Ishikawa (cell line): Measurements from ENCODE around the gene NUMA1.

Source experiments
- CEBPB ChIP-seq: IDR thresholded peaks from 2 replicates; pipeline ENCODE4 v1.6.1; 2012
- CREB1 ChIP-seq: IDR thresholded peaks from 2 replicates; pipeline ENCODE4 v1.6.1; 2012; ENCODE audit warnings: low read depth
- EGR1 ChIP-seq: IDR thresholded peaks from 2 replicates; pipeline ENCODE4 v1.6.1; 2012
- EP300 ChIP-seq: IDR thresholded peaks from 2 replicates; pipeline ENCODE4 v1.6.1; 2012; ENCODE audit warnings: borderline replicate concordance
- FOXM1 ChIP-seq: IDR thresholded peaks from 2 replicates; pipeline ENCODE4 v1.6.1; 2012; ENCODE audit warnings: low read depth, borderline replicate concordance
- NFIC ChIP-seq: IDR thresholded peaks from 2 replicates; pipeline ENCODE4 v1.6.1; 2012
- RAD21 ChIP-seq: IDR thresholded peaks from 2 replicates; pipeline ENCODE4 v1.6.1; 2012; ENCODE audit warnings: low read depth
- TAF1 ChIP-seq: IDR thresholded peaks from 2 replicates; pipeline ENCODE4 v1.6.1; 2012; ENCODE audit warnings: low read depth, mild to moderate bottlenecking
- TCF12 ChIP-seq: IDR thresholded peaks from 2 replicates; pipeline ENCODE4 v1.6.1; 2012; ENCODE audit warnings: low read depth
- TEAD4 ChIP-seq: IDR thresholded peaks from 2 replicates; pipeline ENCODE4 v1.6.1; 2012
- YY1 ChIP-seq: IDR thresholded peaks from 2 replicates; pipeline ENCODE4 v1.6.1; 2012; ENCODE audit warnings: low read depth
- ZBTB7A ChIP-seq: IDR thresholded peaks from 2 replicates; pipeline ENCODE4 v1.6.1; 2012; ENCODE audit warnings: low read depth
- TF ChIP-seq, protein P1 (sequence below): IDR thresholded peaks from 2 replicates; pipeline ENCODE4 v1.6.1; 2012
- TF ChIP-seq, protein P2 (sequence below): IDR thresholded peaks from 2 replicates; pipeline ENCODE4 v1.6.1; 2012; ENCODE audit warnings: low read depth, mild to moderate bottlenecking
- TF ChIP-seq, protein P3 (sequence below): IDR thresholded peaks from 2 replicates; pipeline ENCODE4 v1.6.1; 2012

NUMA1 gene

DNA sequence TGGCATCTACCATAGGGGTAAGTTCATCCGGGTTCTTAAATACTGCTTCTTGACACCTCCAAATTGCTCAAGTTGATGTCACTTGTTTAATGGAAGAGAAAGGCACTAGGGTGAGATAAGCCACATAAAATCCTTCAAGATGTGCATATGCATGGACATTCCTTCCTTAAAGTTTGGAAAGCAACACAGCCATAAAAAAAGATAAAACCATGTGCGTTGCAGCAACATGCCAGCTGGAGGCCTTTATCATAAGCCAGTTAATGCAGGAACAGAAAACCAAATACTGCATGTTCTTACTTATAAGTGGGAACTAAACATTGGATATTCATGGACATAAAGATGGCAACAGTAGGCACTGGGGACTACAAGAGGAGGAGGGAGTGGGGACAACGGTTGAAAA, 89.6 kb downstream of the NUMA1 start:
- TF ChIP-seq EGR1 (no peak), CREB1 (no peak), YY1 (no peak), TAF1 (no peak), TEAD4 (no peak), FOXM1 (no peak), TCF12 (no peak), NFIC (no peak), CEBPB (no peak), EP300 (no peak), ZBTB7A (no peak), RAD21 (no peak)
- TF ChIP-seq, protein P1, sequence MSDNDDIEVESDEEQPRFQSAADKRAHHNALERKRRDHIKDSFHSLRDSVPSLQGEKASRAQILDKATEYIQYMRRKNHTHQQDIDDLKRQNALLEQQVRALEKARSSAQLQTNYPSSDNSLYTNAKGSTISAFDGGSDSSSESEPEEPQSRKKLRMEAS = no peak
- TF ChIP-seq, protein P2, sequence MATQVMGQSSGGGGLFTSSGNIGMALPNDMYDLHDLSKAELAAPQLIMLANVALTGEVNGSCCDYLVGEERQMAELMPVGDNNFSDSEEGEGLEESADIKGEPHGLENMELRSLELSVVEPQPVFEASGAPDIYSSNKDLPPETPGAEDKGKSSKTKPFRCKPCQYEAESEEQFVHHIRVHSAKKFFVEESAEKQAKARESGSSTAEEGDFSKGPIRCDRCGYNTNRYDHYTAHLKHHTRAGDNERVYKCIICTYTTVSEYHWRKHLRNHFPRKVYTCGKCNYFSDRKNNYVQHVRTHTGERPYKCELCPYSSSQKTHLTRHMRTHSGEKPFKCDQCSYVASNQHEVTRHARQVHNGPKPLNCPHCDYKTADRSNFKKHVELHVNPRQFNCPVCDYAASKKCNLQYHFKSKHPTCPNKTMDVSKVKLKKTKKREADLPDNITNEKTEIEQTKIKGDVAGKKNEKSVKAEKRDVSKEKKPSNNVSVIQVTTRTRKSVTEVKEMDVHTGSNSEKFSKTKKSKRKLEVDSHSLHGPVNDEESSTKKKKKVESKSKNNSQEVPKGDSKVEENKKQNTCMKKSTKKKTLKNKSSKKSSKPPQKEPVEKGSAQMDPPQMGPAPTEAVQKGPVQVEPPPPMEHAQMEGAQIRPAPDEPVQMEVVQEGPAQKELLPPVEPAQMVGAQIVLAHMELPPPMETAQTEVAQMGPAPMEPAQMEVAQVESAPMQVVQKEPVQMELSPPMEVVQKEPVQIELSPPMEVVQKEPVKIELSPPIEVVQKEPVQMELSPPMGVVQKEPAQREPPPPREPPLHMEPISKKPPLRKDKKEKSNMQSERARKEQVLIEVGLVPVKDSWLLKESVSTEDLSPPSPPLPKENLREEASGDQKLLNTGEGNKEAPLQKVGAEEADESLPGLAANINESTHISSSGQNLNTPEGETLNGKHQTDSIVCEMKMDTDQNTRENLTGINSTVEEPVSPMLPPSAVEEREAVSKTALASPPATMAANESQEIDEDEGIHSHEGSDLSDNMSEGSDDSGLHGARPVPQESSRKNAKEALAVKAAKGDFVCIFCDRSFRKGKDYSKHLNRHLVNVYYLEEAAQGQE = no peak
- TF ChIP-seq, protein P3, sequence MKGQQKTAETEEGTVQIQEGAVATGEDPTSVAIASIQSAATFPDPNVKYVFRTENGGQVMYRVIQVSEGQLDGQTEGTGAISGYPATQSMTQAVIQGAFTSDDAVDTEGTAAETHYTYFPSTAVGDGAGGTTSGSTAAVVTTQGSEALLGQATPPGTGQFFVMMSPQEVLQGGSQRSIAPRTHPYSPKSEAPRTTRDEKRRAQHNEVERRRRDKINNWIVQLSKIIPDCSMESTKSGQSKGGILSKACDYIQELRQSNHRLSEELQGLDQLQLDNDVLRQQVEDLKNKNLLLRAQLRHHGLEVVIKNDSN = no peak

DNA sequence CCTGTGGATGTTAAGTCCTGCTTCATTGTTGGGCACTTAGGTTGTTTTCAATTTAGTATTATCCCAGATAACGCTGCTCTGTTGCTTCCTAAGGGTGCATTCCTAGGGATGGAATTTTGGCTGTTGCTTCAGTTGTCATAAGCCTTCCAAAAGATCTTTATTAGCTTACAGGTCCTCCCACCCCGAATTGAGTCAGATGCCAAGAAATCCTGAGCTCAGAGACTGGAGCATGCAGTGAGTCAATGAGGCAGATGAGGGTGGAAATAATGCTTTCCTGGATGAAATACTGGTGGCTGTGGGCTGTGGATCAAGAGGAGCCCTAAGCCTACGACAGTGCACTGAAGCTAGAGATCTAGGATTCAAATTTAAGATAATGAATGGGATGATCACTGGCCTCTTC, 92.3 kb downstream of the NUMA1 start:
- TF ChIP-seq, protein P1 = no peak
- TF ChIP-seq TAF1 (no peak), TCF12 (no peak), YY1 (no peak), ZBTB7A (no peak), CEBPB (no peak), NFIC (no peak), RAD21 (no peak)
- TF ChIP-seq, protein P3 = no peak

DNA sequence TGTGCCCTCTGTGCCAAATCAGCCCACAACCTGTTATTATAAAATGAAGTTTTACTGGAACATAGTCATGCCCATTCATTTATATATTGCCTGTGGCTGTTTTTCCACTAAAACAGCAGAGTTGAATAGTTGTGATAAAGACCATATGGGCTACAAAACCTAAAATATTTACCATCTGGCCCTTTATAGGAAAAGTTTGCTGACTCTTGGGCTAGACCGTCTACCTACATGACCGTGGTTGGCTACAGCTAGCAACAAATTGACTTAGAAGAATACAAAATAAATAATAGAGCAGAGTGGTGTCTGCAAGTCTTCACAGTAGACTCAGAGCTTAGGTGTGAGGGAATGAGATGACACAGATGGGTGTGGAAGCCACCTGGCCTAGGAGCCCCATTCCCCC, 92.8 kb downstream of the NUMA1 start:
- no peak for TF ChIP-seq TCF12
- TF ChIP-seq RAD21 = no peak
- no peak for TF ChIP-seq EGR1
- TF ChIP-seq NFIC = no peak
- no peak for TF ChIP-seq TEAD4
- no peak for TF ChIP-seq ZBTB7A
- TF ChIP-seq TAF1 = no peak
- no peak for TF ChIP-seq CEBPB
- TF ChIP-seq, protein P2 = no peak
- no peak for TF ChIP-seq FOXM1
- TF ChIP-seq, protein P1 = no peak
- TF ChIP-seq CREB1 = no peak
- TF ChIP-seq, protein P3 = no peak
- TF ChIP-seq EP300 = no peak
- TF ChIP-seq YY1 = no peak

DNA sequence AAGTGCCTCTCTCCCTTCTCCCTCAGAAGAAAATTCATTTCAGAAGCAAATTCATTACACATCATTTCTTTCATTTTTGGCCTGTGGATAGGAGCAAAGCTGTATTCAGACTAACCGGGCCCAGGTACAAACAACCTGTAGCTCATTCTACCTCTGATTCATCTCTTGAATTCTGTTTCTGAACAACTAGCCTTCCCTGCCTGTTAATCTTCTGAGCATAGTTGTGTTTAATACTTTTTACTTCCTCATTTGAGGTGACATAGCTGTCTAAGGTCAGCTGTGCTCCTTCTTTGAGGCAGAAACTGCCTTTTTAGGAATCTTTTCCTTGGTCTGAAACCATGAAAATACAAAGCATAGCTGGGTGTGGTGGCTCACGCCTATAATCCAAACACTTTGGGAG, 94.2 kb downstream of the NUMA1 start:
- no peak for TF ChIP-seq TAF1
- TF ChIP-seq, protein P2 = no peak
- TF ChIP-seq NFIC = no peak
- TF ChIP-seq, protein P1 = no peak
- no peak for TF ChIP-seq EGR1
- TF ChIP-seq CEBPB = no peak
- no peak for TF ChIP-seq CREB1
- TF ChIP-seq FOXM1 = no peak
- TF ChIP-seq EP300 = no peak
- no peak for TF ChIP-seq TEAD4
- no peak for TF ChIP-seq TCF12
- no peak for TF ChIP-seq ZBTB7A
- no peak for TF ChIP-seq RAD21
- no peak for TF ChIP-seq YY1
- TF ChIP-seq, protein P3 = no peak
